Endothelial cell (in vitro differentiated cells): ENCODE results near the gene SNRPB. TPM values are rescaled to one million over a fixed set of nuclear protein-coding genes. Genes with fewer than 3 reads are reported as not detected.

ENCODE experiments used
- DNase-seq: peaks from one replicate; pipeline ENCODE4 v3.0.0; 2021; ENCODE audit warnings: low spot score
- H3K27ac Mint-ChIP-seq: one replicate; pipeline ENCODE4 v1.8.0; 2021; ENCODE audit warnings: mixed read lengths, inconsistent platforms; ENCODE audit not compliant: unreplicated experiment
- H3K27me3 Mint-ChIP-seq: one replicate; pipeline ENCODE4 v1.8.0; 2021; ENCODE audit warnings: mild to moderate bottlenecking, moderate library complexity, mixed read lengths, inconsistent platforms; ENCODE audit not compliant: unreplicated experiment
- H3K36me3 Mint-ChIP-seq: one replicate; pipeline ENCODE4 v1.8.0; 2021; ENCODE audit warnings: mild to moderate bottlenecking, low read depth, mixed read lengths, inconsistent platforms; ENCODE audit not compliant: unreplicated experiment
- H3K4me1 Mint-ChIP-seq: one replicate; pipeline ENCODE4 v1.8.0; 2021; ENCODE audit warnings: mild to moderate bottlenecking, mixed read lengths, inconsistent platforms; ENCODE audit not compliant: unreplicated experiment
- H3K4me3 Mint-ChIP-seq: one replicate; pipeline ENCODE4 v1.8.0; 2021; ENCODE audit warnings: mild to moderate bottlenecking, mixed read lengths, inconsistent platforms; ENCODE audit not compliant: unreplicated experiment
- H3K9me3 Mint-ChIP-seq: one replicate; pipeline ENCODE4 v1.8.0; 2021; ENCODE audit warnings: mixed read lengths, inconsistent platforms; ENCODE audit not compliant: unreplicated experiment
- total RNA-seq: library from RNA; stranded (reverse); fragmentation: NEBNext Ultra II Directional; extraction: Animal tissue kit (Norgen Biotek cat#: 25700); gene quantifications from one replicate; pipeline ENCODE4 v1.2.1, GENCODE V29; 2021; ENCODE audit not compliant: unreplicated experiment
- TF ChIP-seq, protein P1 (sequence below): fragments of 200-600 bp; sonication (generic); IDR thresholded peaks from one replicate; pipeline ENCODE4 v1.5.0; 2021; ENCODE audit warnings: antibody characterized with exemption; ENCODE audit not compliant: unreplicated experiment

Gene SNRPB
- total RNA-seq, 1 donor from 2014 or later = 195 TPM

DNA sequence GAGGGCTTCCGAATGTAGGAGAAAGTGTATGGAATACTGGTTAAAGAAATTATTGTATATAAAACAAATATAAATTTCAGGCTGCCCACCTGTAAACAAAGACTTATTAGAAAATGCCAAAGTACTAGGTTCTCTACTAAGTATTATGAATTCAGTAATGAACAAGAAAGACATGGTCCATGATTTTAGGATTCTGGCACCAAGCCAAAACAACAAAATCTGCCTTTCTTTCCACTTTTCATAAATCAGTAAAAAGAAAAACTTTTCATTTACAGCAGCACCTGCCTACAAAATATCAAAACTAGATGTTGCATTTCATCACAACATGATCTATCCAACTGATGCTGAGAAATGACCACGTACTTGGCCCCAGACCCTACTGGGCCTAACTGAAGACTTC is 14.5 kb upstream of the SNRPB start:
- DNase-seq = no peak
- TF ChIP-seq, protein P1, sequence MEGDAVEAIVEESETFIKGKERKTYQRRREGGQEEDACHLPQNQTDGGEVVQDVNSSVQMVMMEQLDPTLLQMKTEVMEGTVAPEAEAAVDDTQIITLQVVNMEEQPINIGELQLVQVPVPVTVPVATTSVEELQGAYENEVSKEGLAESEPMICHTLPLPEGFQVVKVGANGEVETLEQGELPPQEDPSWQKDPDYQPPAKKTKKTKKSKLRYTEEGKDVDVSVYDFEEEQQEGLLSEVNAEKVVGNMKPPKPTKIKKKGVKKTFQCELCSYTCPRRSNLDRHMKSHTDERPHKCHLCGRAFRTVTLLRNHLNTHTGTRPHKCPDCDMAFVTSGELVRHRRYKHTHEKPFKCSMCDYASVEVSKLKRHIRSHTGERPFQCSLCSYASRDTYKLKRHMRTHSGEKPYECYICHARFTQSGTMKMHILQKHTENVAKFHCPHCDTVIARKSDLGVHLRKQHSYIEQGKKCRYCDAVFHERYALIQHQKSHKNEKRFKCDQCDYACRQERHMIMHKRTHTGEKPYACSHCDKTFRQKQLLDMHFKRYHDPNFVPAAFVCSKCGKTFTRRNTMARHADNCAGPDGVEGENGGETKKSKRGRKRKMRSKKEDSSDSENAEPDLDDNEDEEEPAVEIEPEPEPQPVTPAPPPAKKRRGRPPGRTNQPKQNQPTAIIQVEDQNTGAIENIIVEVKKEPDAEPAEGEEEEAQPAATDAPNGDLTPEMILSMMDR = no peak
- Mint-ChIP-seq H3K27ac (no peak overlapping the region), H3K9me3 (no peaks in the 10 kb centered on the region), H3K4me3 (no peak overlapping the region), H3K4me1 (no peaks in the 10 kb centered on the region), H3K36me3 (peaks cover 42% of the 10 kb centered on the region), H3K27me3 (peaks cover 3% of the 10 kb centered on the region)

DNA sequence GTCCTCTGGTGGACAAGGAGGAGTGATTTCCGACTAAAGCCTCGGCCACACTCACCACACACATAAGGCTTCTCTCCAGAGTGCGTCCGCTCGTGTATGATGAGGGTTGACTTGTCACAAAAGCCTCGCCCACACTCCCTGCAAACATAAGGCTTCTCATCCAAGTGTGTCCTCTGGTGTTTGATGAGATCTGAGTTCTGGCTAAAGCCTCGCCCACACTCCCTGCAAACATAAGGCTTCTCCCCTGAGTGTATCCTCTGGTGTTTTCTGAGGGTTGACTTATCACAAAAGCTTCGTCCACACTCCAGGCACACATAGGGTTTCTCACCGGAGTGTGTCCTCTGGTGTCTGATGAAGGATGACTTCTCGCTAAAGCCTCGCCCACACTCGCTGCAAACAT is 12.9 kb upstream of the SNRPB start:
- Mint-ChIP-seq H3K36me3 (peaks cover 51% of the 10 kb centered on the region), H3K9me3 (no peaks in the 10 kb centered on the region), H3K4me3 (peak overlapping the region; percentile 56), H3K27me3 (peaks cover 3% of the 10 kb centered on the region), H3K4me1 (no peaks in the 10 kb centered on the region), H3K27ac (no peak overlapping the region)
- DNase-seq = no peak
- TF ChIP-seq, protein P1 = no peak

DNA sequence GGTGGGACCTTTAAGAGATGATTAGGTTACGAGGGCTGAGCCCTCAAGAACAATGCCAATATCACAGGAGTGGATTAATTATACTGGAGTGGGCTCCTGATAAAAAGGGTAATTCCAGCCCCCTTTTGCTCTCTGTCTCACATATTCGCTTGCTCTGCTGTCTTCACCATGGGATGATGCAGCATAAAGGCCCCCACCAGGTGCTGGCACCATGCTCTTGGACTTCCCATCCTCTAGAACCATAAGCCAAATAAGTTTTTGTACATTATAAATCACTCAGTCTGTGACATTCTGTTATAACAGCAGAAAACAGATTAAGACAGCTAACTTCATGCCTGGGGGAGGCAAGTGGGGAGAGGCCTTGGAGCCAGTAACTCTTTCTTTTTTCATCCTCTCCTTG is 9.8 kb upstream of the SNRPB start:
- no peak for DNase-seq
- peaks cover 47% of the 10 kb centered on the region for H3K36me3 Mint-ChIP-seq
- H3K9me3 Mint-ChIP-seq = no peaks in the 10 kb centered on the region
- H3K27ac Mint-ChIP-seq = no peak overlapping the region
- peaks cover 12% of the 10 kb centered on the region for H3K4me1 Mint-ChIP-seq
- TF ChIP-seq, protein P1 = no peak
- peak overlapping the region; percentile 82 for H3K4me3 Mint-ChIP-seq
- peaks cover 4% of the 10 kb centered on the region for H3K27me3 Mint-ChIP-seq

DNA sequence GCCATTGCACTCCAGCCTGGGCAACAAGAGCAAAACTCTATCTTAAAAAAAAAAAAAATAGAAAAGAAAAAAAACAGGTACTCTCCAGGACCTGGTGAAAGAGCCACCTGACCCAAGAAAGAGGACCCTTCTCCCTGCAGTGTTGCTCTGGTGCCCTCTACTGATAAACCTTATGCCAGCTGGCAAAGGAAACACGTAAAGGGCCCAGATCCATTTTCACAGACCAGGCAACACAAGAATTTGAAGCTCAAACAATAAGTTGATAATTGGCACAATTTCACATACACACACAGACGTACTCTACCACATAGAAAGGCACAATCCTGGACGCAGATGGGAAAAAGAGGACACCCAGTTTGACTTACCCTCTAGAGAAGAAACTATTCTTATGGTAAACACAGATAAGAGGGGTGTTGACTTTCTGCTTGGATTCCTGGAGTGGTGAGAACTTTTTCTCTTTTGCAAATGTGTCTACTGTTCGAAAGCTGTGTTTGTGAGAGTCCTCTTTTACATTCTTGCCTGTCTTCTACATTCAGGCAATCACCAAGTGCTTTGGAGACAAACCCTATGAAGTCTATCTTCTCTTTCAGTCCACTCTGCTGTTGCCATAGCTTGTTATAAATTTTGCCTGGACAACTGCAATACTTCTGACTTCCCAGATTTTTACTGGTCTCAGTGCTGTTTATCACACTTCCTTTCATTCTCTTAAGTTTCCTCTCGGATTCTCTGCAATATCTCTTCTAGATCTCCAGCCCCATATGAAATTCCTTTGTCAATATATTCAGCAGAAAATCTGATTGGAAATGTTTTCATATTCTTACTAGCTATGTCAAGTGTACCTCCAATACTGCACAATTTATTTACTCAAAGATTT is 6.4 kb upstream of the SNRPB start:
- Mint-ChIP-seq H3K4me1 (peaks cover 17% of the 10 kb centered on the region), H3K9me3 (no peaks in the 10 kb centered on the region), H3K36me3 (peaks cover 27% of the 10 kb centered on the region), H3K27me3 (peaks cover 2% of the 10 kb centered on the region), H3K27ac (peak overlapping the region; percentile 81), H3K4me3 (no peak overlapping the region)
- TF ChIP-seq, protein P1 = no peak
- DNase-seq = no peak
